Small intestine (tissue), 7 donors: ENCODE results near the gene TSGA10IP. TPM values are rescaled to one million over a fixed set of nuclear protein-coding genes. Genes with fewer than 3 reads are reported as not detected.
A peak's percentile ranks its signal among the peaks of the same experiment; 100 is the strongest.

ENCODE experiments used
- DNase-seq, 2 donors: peaks; one replicate each; pipeline versions ENCODE4 v3.0.0 to v3.0.0-alpha.2; 2013
- FAIRE-seq: peaks from 2 replicates; lab custom pipeline; 2012; peaks lifted over from hg19 to GRCh38; lab: Jason Lieb, UNC
- H3K27ac ChIP-seq, 3 donors: one replicate each; pipeline ENCODE4 v1.5.1; 2013; ENCODE audit warnings: low read length in 2 of 3, mild to moderate bottlenecking in 2 of 3, control low read depth in 1 of 3, inconsistent platforms in 1 of 3, low read depth in 1 of 3, moderate library complexity in 1 of 3
- H3K27me3 ChIP-seq, 3 donors: one replicate each; pipeline ENCODE4 v1.6.1; 2013; ENCODE audit warnings: low read length in 3 of 3, inconsistent platforms in 1 of 3; ENCODE audit not compliant: control insufficient read depth in 3 of 3, insufficient read depth in 3 of 3
- H3K36me3 ChIP-seq, 3 donors: one replicate each; pipeline ENCODE4 v1.6.1; 2013; ENCODE audit warnings: low read length in 3 of 3, inconsistent platforms in 1 of 3, low read depth in 1 of 3, mild to moderate bottlenecking in 1 of 3, moderate library complexity in 1 of 3; ENCODE audit not compliant: control insufficient read depth in 3 of 3, insufficient read depth in 2 of 3
- H3K4me1 ChIP-seq, 3 donors: one replicate each; pipeline ENCODE4 v1.6.1; 2013; ENCODE audit warnings: low read length in 2 of 3, inconsistent platforms in 1 of 3, low read depth in 1 of 3, mild to moderate bottlenecking in 1 of 3, moderate library complexity in 1 of 3; ENCODE audit not compliant: control insufficient read depth in 3 of 3, insufficient read depth in 2 of 3
- H3K4me3 ChIP-seq, 3 donors: one replicate each; pipeline ENCODE4 v1.5.1; 2013; ENCODE audit warnings: low read length in 3 of 3, control low read depth in 1 of 3, inconsistent platforms in 1 of 3, low read depth in 1 of 3, mild to moderate bottlenecking in 1 of 3, moderate library complexity in 1 of 3
- H3K9me3 ChIP-seq, 2 donors: one replicate each; pipeline ENCODE4 v1.6.1; 2013; ENCODE audit warnings: low read depth in 1 of 2, low read length in 1 of 2; ENCODE audit not compliant: control insufficient read depth in 2 of 2, insufficient read depth in 1 of 2
- WGBS, 3 donors: extraction: QIAGEN DNeasy Blood & Tissue Kit; methylation state at CpG; one replicate each; pipeline ENCODE4 v1.1.7; 2013; 5-methylcytosine and 5-hydroxymethylcytosine counted together
- polyA plus RNA-seq, 4 donors: library from polyadenylated mRNA; stranded (reverse) in 3 of 4; unstranded in 1 of 4; fragments of 200-250 nt in 3 of 4; fragments of 120-200 nt in 1 of 4; gene quantifications; one replicate each; pipeline versions ENCODE4 v1.2.1 to v1.2.3, GENCODE V29; 2013
- donor health status: healthy with polysubstance abuse.
- donor health status: control.
- donor health status: control.
- donor health status: Bipolar disorder and iron deficiency.
- donor health status: healthy.

Gene TSGA10IP
- polyA plus RNA-seq, 4 donors = 0.07 TPM; not detected in 3

GRCh38 chr11:65979261-65979759, 34.0 kb downstream of the TSGA10IP start:
- DNase-seq = no peak

GRCh38 chr11:65981101-65981740, 35.9 kb downstream of the TSGA10IP start:
- H3K4me3 ChIP-seq = no peak overlapping the region
- DNase-seq = no peak
- H3K9me3 ChIP-seq = no peaks in the 10 kb centered on the region
- H3K27ac ChIP-seq = no peak overlapping the region
- no peak for FAIRE-seq
- no peaks in the 10 kb centered on the region for H3K27me3 ChIP-seq
- no peaks in the 10 kb centered on the region for H3K4me1 ChIP-seq
- H3K36me3 ChIP-seq = peaks cover 21 to 39% (median 24%) of the 10 kb centered on the region in 3 donors
- WGBS, 3 donors = 80 to 85% (median 83%) methylated on average over 11 to 12 of the region's 12 CpGs

More at GRCh38 chr11:65979261-65979759, 34.0 kb downstream of the TSGA10IP start:
- Histone ChIP-seq H3K4me1 (no peaks in the 10 kb centered on the region), H3K36me3 (peaks cover 21 to 55% (median 27%) of the 10 kb centered on the region in 3 donors), H3K27ac (no peak overlapping the region), H3K9me3 (no peaks in the 10 kb centered on the region), H3K27me3 (no peaks in the 10 kb centered on the region), H3K4me3 (no peak overlapping the region)
- WGBS, 3 donors = 82 to 88% (median 88%) methylated on average over 10 of the region's 10 CpGs
- no peak for FAIRE-seq

DNA sequence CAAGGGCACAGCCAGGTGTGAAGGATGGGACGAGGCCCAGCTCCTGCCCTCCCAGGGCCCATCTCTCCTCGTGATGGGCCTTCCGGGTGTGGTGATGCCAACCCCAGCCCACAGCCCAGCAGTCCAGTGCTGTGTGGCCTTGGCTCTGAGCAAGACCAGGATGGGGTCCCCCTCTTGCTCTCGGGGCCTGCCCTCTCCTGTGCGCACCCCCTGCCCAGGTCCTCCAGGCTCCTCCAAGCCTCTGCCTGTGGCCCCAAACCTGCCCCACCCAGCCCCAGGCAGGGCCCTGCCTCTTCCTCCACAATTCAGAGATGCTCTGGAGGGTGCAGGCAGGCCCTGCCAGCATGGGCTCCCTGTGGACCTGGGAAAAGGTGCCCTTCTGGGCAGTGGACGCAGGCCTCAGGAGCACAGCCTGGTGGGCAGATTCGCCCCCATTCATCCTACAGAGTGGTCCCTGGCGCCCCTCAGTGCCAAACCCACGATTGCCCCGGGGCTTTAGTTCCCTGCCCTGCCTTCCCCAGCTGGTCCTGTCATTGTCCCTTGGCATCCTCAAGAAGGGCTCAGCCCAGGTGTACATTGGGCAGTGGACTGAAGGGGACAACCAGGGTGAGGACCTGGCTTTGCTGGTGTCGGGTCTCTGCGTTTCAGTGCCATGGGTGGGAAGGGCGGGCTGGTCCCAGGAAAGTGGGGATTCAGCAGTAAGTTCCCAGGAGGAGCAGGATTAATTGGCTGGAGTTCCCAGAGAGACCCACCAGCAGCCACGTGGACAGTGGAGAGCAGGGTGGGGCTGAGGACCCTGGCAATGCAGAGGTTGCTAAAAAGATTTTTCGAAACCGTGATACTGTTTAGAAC, 36.9 kb downstream of the TSGA10IP start:
- H3K27ac ChIP-seq = no peak overlapping the region

DNA sequence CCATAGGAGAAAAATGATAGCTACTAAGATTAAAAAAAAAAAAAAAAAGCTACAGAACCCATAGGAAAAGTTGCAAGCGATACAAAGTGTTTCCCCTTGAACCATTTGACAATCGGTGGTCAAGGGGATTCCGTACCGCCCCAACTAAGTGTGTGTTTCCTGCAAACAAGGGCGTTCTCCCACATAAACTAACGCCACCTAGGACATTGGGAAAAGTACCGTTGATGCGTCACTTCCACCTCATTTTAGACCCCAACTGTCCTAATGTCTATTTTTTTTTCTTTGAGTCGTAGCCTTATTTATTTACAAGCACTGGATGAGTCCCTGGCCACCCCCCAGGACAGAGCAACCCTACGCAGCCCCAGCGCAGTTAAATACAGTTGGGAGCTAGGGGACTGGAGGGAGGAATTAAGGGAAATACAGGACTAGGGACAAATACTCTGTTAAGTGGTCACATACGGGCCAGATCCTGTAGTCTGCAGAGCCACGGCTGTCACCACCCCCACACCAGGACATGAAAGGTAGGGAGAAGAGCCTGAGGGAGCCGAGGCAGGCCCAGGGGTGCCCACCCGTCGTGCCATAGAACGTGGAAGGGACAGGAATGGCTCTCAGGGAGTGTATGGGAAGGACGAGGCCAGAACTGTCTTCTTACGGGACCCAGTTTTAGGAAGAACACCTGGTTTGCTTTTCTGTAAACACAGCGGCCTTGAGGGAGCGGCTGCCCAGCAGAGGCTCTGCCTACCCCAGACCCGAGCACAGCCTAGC, 37.7 kb downstream of the TSGA10IP start:
- DNase-seq = no peak
- Histone ChIP-seq H3K27ac (peak overlapping the region in 1 of 3 donors; percentile 29), H3K4me1 (no peaks in the 10 kb centered on the region), H3K27me3 (no peaks in the 10 kb centered on the region), H3K9me3 (no peaks in the 10 kb centered on the region), H3K36me3 (peaks cover 12 to 21% (median 13%) of the 10 kb centered on the region in 3 donors), H3K4me3 (no peak overlapping the region)
- FAIRE-seq = no peak
- 73 to 75% (median 73%) methylated on average over 20 to 22 of the region's 22 CpGs for WGBS, 3 donors

More for the DNA sequence above, 36.9 kb downstream of the TSGA10IP start:
- DNase-seq = no peak
- H3K27me3 ChIP-seq = no peaks in the 10 kb centered on the region
- no peaks in the 10 kb centered on the region for H3K9me3 ChIP-seq
- no peak for FAIRE-seq
- 67 to 75% (median 71%) methylated on average over 14 to 16 of the region's 16 CpGs for WGBS, 3 donors
- H3K4me3 ChIP-seq = no peak overlapping the region
- peaks cover 18 to 29% (median 20%) of the 10 kb centered on the region in 3 donors for H3K36me3 ChIP-seq
- H3K4me1 ChIP-seq = no peaks in the 10 kb centered on the region

DNA sequence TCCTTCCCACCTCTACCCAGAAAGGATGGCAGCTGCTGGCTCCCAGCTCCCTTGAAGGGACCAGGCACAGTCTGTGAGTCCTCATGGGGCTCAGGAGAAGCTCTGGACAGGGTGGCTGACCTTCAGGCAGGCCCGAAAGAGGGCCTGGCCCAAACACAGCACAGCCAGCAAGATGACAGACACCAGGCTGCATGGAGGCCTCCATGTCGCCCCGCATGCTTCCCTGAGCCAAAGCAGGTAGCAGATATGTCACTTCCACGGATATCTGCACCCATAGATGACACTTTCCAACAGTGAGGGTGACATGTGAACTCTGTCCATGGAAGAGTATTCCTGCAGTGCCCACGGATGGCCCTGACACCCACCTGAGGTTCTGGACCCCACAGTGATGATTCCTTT, 38.3 kb downstream of the TSGA10IP start:
- Histone ChIP-seq H3K4me1 (no peaks in the 10 kb centered on the region), H3K27me3 (no peaks in the 10 kb centered on the region), H3K9me3 (no peaks in the 10 kb centered on the region), H3K4me3 (no peak overlapping the region), H3K36me3 (peaks cover 7 to 15% (median 11%) of the 10 kb centered on the region in 3 donors), H3K27ac (no peak overlapping the region)
- 76 to 86% (median 79%) methylated on average over 5 of the region's 5 CpGs for WGBS, 3 donors
- FAIRE-seq (no peak), DNase-seq (no peak)

DNA sequence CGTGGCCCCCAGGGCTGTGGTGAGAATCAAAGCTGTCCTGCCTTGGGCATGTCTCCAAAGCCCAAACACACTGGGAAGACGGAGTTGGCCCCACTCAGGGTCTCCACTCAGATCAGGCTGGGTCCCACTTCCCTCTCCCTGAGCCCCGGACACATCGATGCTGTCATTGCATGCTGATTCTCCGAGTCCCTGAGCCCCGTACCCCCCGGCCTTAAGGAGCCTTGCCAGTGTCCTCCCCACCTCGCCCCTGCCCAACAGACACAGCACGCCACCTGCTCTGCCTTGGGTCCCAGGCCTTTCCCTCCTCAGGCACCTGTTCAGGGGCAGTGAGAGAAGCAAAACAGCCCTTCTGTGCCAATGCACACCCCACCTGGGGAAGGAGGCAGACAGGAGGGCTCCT, 42.1 kb downstream of the TSGA10IP start:
- H3K27me3 ChIP-seq = no peaks in the 10 kb centered on the region
- H3K9me3 ChIP-seq = no peaks in the 10 kb centered on the region
- H3K27ac ChIP-seq = no peak overlapping the region
- H3K4me1 ChIP-seq = no peaks in the 10 kb centered on the region
- FAIRE-seq = no peak
- H3K36me3 ChIP-seq = peaks cover 0 to 5% (median 0%) of the 10 kb centered on the region in 3 donors
- no peak overlapping the region for H3K4me3 ChIP-seq
- WGBS, 3 donors = 76 to 84% (median 79%) methylated on average over 9 of the region's 9 CpGs
- no peak for DNase-seq

DNA sequence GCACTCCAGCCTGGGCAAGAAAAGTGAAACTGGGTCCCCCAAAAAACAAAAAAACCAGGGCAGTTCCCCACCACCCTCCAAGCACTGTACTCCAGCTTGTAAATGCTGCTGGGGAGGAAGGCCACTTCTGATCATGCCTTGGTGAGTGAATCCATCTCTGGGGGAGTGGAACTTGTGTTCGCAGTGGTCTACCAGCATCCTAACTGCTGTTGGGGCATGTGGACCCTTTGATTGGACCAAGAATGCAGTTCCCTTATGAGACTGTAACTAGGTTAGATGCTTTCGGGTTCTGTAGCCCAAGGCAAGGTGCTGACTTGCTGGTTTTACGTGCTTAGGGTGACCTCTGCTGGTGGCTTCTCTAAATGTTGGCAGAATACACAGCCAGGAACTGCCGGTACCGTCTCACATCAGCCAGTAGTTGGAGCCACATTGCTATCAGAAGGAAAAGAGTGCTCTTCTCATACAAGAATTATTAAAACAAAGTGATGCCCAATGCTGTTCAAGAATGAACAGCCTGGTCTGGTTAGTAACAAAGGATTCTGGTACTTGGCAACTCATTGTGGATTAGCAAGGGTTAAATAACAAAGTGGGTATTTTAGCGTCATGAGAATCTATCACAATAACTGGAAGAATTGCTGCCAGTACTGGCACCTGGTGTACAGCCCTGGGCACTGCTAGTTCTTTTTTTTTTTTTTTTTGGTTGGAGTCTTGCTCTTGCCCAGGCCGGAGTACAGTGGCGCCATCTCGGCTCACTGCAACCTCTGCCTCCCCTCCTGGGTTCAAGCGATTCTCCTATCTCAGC, 43.7 kb downstream of the TSGA10IP start:
- no peak for FAIRE-seq
- no peaks in the 10 kb centered on the region for H3K4me1 ChIP-seq
- H3K4me3 ChIP-seq = no peak overlapping the region
- DNase-seq = peak; percentile 96 to 97
- H3K27ac ChIP-seq = no peak overlapping the region
- peaks cover 0 to 5% (median 0%) of the 10 kb centered on the region in 3 donors for H3K36me3 ChIP-seq
- 13 to 24% (median 15%) methylated on average over 10 of the region's 10 CpGs for WGBS, 3 donors
- no peaks in the 10 kb centered on the region for H3K9me3 ChIP-seq
- H3K27me3 ChIP-seq = no peaks in the 10 kb centered on the region
